GM12873 (cell line): ENCODE results near the gene SHISA9.

Source experiments
- TF ChIP-seq, protein P1 (sequence below): IDR thresholded peaks from 2 replicates; pipeline ENCODE4 v1.5.1; 2012; ENCODE audit warnings: low read depth, mild to moderate bottlenecking, moderate library complexity, low read length, control low read depth; ENCODE audit not compliant: insufficient read depth; ENCODE audit errors: missing control alignments

SHISA9 gene

DNA sequence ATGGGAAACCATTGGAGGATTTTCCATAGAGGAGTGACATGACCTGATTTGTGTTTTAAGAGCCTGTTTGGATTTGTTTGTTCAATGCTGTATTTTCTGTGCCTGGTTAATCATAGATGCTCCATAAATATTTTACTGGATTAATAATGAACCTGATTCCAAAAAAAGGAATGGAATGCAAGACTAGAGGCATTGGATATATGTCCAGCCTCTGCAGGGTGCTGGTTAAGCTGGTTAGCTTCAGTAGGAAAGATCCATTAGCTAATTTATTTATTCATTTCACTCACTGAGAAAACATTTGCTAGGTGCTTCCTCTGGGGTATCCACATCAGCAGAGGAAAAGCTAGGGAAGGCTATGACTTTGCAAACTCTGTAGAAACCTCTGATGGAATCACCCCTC lies 57.7 kb downstream of the SHISA9 start:
- TF ChIP-seq, protein P1, sequence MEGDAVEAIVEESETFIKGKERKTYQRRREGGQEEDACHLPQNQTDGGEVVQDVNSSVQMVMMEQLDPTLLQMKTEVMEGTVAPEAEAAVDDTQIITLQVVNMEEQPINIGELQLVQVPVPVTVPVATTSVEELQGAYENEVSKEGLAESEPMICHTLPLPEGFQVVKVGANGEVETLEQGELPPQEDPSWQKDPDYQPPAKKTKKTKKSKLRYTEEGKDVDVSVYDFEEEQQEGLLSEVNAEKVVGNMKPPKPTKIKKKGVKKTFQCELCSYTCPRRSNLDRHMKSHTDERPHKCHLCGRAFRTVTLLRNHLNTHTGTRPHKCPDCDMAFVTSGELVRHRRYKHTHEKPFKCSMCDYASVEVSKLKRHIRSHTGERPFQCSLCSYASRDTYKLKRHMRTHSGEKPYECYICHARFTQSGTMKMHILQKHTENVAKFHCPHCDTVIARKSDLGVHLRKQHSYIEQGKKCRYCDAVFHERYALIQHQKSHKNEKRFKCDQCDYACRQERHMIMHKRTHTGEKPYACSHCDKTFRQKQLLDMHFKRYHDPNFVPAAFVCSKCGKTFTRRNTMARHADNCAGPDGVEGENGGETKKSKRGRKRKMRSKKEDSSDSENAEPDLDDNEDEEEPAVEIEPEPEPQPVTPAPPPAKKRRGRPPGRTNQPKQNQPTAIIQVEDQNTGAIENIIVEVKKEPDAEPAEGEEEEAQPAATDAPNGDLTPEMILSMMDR, result no peak

DNA sequence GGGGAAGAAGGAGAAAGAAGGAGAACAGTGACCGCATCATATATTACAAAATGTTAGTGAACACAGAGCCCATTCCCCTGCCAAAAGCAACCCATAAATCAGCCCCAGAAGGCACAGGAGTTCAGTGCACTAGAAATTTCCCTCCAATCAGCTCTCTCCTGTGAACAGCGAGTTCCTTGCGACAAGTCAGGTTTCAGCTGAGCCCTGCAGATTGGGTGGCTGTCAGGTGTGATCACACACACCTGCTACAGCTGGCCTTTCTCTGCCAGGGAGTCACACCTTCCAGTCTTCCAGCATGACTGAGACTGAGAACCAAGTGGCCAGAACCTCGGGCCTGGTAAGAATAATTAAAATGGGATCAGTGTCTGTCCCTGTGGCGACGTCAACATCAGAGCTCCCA lies 60.2 kb downstream of the SHISA9 start:
- TF ChIP-seq, protein P1, result no peak

DNA sequence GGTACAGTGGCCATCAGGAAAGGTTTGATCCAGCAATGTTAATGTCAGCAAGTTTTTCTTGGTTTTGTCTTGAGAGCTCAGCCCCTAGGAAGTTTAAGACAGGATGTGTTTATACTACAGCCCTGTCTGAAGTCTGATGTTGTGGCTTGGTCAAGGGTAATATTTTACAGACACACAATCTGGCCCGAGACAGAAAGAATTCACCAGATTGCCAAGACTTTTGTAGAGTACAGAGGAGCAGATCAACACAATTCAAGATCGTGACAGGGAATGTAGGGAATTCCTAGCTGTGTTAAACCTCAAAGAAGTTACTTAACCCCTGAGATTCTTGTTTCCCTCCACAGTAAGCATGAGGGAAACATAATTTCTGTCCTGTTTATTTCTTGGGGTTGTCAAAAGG lies 63.1 kb downstream of the SHISA9 start:
- TF ChIP-seq, protein P1, result no peak

DNA sequence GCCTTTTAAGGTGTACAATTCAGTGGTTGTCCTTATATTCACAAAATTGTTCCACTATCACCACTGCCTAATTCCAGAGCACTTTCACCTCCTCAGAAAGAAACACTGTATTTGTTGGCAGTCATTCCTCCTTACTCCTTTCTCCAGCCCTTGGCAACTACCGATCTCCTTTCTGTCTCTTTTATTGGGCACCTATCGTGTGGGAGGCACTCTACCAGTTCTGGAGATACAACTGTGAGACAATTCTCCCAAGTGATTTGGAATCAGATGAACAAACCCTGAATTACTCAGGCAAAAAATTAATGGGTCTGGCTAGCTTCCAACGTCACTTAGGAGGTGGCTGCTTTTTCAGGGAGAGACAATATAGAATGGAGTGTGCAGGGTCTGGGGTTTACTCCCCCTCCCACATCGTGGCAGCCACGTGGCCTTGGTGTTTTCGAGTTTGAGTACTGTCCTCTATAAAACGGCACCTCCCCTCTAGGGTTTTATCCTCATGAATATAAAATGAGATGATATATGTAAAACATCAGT lies 63.9 kb downstream of the SHISA9 start:
- TF ChIP-seq, protein P1, result no peak

DNA sequence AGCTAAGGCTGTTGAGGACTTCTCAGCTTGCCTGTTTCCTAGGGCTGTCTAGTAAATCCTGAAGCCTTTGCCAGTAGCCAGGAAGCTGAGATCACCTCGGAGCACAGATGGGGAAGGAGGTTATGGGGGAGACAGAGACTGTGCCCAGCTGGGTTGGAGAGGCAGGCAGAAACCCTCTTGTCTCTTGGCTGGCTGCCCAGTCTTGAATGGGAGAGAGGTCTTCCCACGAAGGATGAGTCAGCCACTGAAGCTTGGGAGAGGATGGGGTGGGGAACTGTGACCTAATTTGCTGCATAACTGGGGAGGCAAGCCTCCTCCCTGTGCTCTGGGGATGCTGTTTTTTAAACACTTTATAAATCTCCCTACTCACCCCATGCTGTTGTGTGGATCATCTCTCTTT lies 69.8 kb downstream of the SHISA9 start:
- TF ChIP-seq, protein P1, result no peak

DNA sequence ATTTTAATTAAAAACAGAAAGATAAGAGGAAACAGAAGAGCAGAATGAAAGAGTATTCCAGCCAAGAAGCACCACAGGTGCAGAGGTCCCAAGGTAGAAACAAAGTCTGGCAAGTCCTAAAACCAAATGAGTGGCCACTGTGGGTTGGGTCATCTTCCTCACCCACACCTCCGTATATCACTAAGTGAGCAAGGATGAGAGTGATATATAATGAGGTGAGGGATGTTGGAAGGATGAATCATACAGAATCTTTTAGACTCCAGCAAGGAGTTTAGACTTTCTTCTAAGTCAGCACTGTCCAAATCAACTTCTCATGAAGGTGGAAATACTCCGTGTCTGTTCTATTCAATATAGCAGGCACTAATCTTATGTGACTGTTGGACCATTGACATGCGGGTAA lies 70.8 kb downstream of the SHISA9 start:
- TF ChIP-seq, protein P1, result no peak

DNA sequence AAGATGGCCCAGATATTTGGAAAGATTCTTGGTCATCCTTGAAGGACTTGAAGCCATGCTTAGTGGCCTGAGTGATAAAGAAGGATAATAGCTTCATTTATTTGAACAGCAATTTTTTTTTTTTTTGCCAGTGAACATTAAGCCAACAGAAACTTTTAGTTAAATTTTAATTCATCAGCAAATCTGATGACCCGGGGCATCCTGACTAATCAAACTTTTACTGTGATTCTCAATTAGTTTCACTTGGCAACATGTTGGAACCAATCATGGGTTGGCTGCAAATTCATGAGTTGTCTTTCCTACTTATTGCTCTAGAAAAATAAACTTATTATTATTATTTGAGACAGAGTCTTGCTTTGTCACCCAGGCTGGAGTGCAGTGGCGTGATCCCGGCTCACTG lies 74.4 kb downstream of the SHISA9 start:
- TF ChIP-seq, protein P1, result no peak
